HepG2 (cell line): ENCODE measurements around the gene ANTXR1. TPM values are rescaled to one million over a fixed set of nuclear protein-coding genes. Genes with fewer than 3 reads are reported as not detected.

Source experiments
- BRD4 ChIP-seq: sonication (generic); formaldehyde crosslinking; IDR thresholded peaks from 2 replicates; pipeline ENCODE4 v1.4.0; 2020; ENCODE audit warnings: missing genetic modification reagents
- CHD2 ChIP-seq: IDR thresholded peaks from 2 replicates; pipeline ENCODE4 v1.6.1; 2011; ENCODE audit warnings: low read depth, low read length, improper control_type of control experiment
- ELF3 ChIP-seq: IDR thresholded peaks from 2 replicates; pipeline ENCODE4 v1.6.1; 2016; ENCODE audit warnings: missing genetic modification reagents, missing compliant biosample characterization
- RERE ChIP-seq: IDR thresholded peaks from 2 replicates; pipeline ENCODE4 v1.6.1; 2016; ENCODE audit warnings: low read depth, missing genetic modification reagents, missing compliant biosample characterization
- ZNF124 ChIP-seq: sonication (generic); formaldehyde crosslinking; IDR thresholded peaks from 2 replicates; pipeline ENCODE4 v1.4.0; 2020; ENCODE audit warnings: missing genetic modification reagents
- ZNF292 ChIP-seq: sonication (generic); formaldehyde crosslinking; IDR thresholded peaks from 2 replicates; pipeline ENCODE4 v1.8.1; 2022; ENCODE audit warnings: mild to moderate bottlenecking, low read depth, missing genetic modification reagents, borderline replicate concordance
- ZNF441 ChIP-seq: sonication (generic); formaldehyde crosslinking; IDR thresholded peaks from 2 replicates; pipeline ENCODE4 v1.7.0; 2021; ENCODE audit warnings: missing genetic modification reagents, borderline replicate concordance
- ZNF564 ChIP-seq: sonication (generic); formaldehyde crosslinking; IDR thresholded peaks from 2 replicates; pipeline ENCODE4 v1.8.1; 2023; ENCODE audit warnings: mild to moderate bottlenecking, missing genetic modification reagents
- ZNF850 ChIP-seq: sonication (generic); formaldehyde crosslinking; conservative IDR thresholded peaks from 2 replicates; pipeline ENCODE4 v1.9.0; 2021; ENCODE audit warnings: mild to moderate bottlenecking, missing genetic modification reagents
- ZSCAN31 ChIP-seq: sonication (generic); formaldehyde crosslinking; IDR thresholded peaks from 2 replicates; pipeline ENCODE4 v1.5.0; 2020; ENCODE audit warnings: low read depth, mild to moderate bottlenecking, missing genetic modification reagents
- polyA plus RNA-seq, 8 experiments: library from polyadenylated mRNA; depleted of rRNA in 3 of 8; stranded (reverse) in 7 of 8; unstranded in 1 of 8; fragments of >200 nt; fragmentation: Illumina TruSeq in 4 of 8; extraction: Trizol in 4 of 8; gene quantifications; 2 replicates each; pipeline versions ENCODE4 v1.2.1 to v1.2.3, GENCODE V29; 2011 to 2016; ENCODE audit warnings: low read depth in 4 of 8, missing spikeins in 1 of 8, mixed read lengths in 1 of 8; ENCODE audit not compliant: insufficient read depth in 1 of 8
- total RNA-seq, 5 experiments: library from RNA; depleted of rRNA; stranded (reverse); fragments of >200 nt; fragmentation: Illumina TruSeq; extraction: Trizol; gene quantifications; 2 replicates each; pipeline ENCODE4 v1.2.3, GENCODE V29; 2016; ENCODE audit warnings: low read depth in 1 of 5
- TF ChIP-seq, protein P1 (sequence below): sonication (generic); formaldehyde crosslinking; IDR thresholded peaks from 2 replicates; pipeline ENCODE4 v1.8.0; 2022; ENCODE audit warnings: mild to moderate bottlenecking, missing genetic modification reagents, moderate library complexity
- TF ChIP-seq, protein P2 (sequence below): sonication (generic); formaldehyde crosslinking; IDR thresholded peaks from 2 replicates; pipeline ENCODE4 v1.4.0; 2020; ENCODE audit warnings: mild to moderate bottlenecking, missing genetic modification reagents
- TF ChIP-seq, protein P3 (sequence below): IDR thresholded peaks from 2 replicates; pipeline ENCODE4 v1.6.1; 2018; ENCODE audit warnings: missing genetic modification reagents, mild to moderate bottlenecking, missing compliant biosample characterization

The ANTXR1 gene
- total and polyA plus RNA-seq, 2 of the 13 experiments (the other 11 are each of a cell fraction or from before 2014, with no cell fraction given) = 4.5 to 12.7 TPM

GRCh38 chr2:69272803-69273471, 260.0 kb downstream of the ANTXR1 start (continued):
- TF ChIP-seq ZNF292 (CRISPR knock-in tag) (peak; percentile 74; the same call in 1 of the 2 replicates), ELF3 (CRISPR knock-in tag) (peak; percentile 78), CHD2 (0 out of 2 replicates have a peak, but pooled peaks have one; percentile 29), BRD4 (no peak), ZNF124 (CRISPR knock-in tag) (0 out of 2 replicates have a peak, but pooled peaks have one; percentile 55), ZNF564 (CRISPR knock-in tag) (no peak), ZSCAN31 (0 out of 2 replicates have a peak, but pooled peaks have one; percentile 38), ZNF850 (CRISPR knock-in tag) (no peak), ZNF441 (CRISPR knock-in tag) (0 out of 2 replicates have a peak, but pooled peaks have one; percentile 58), RERE (CRISPR knock-in tag) (no peak)
- TF ChIP-seq, protein P1, sequence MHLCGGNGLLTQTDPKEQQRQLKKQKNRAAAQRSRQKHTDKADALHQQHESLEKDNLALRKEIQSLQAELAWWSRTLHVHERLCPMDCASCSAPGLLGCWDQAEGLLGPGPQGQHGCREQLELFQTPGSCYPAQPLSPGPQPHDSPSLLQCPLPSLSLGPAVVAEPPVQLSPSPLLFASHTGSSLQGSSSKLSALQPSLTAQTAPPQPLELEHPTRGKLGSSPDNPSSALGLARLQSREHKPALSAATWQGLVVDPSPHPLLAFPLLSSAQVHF (CRISPR knock-in tag) = no peak
- TF ChIP-seq, protein P2, sequence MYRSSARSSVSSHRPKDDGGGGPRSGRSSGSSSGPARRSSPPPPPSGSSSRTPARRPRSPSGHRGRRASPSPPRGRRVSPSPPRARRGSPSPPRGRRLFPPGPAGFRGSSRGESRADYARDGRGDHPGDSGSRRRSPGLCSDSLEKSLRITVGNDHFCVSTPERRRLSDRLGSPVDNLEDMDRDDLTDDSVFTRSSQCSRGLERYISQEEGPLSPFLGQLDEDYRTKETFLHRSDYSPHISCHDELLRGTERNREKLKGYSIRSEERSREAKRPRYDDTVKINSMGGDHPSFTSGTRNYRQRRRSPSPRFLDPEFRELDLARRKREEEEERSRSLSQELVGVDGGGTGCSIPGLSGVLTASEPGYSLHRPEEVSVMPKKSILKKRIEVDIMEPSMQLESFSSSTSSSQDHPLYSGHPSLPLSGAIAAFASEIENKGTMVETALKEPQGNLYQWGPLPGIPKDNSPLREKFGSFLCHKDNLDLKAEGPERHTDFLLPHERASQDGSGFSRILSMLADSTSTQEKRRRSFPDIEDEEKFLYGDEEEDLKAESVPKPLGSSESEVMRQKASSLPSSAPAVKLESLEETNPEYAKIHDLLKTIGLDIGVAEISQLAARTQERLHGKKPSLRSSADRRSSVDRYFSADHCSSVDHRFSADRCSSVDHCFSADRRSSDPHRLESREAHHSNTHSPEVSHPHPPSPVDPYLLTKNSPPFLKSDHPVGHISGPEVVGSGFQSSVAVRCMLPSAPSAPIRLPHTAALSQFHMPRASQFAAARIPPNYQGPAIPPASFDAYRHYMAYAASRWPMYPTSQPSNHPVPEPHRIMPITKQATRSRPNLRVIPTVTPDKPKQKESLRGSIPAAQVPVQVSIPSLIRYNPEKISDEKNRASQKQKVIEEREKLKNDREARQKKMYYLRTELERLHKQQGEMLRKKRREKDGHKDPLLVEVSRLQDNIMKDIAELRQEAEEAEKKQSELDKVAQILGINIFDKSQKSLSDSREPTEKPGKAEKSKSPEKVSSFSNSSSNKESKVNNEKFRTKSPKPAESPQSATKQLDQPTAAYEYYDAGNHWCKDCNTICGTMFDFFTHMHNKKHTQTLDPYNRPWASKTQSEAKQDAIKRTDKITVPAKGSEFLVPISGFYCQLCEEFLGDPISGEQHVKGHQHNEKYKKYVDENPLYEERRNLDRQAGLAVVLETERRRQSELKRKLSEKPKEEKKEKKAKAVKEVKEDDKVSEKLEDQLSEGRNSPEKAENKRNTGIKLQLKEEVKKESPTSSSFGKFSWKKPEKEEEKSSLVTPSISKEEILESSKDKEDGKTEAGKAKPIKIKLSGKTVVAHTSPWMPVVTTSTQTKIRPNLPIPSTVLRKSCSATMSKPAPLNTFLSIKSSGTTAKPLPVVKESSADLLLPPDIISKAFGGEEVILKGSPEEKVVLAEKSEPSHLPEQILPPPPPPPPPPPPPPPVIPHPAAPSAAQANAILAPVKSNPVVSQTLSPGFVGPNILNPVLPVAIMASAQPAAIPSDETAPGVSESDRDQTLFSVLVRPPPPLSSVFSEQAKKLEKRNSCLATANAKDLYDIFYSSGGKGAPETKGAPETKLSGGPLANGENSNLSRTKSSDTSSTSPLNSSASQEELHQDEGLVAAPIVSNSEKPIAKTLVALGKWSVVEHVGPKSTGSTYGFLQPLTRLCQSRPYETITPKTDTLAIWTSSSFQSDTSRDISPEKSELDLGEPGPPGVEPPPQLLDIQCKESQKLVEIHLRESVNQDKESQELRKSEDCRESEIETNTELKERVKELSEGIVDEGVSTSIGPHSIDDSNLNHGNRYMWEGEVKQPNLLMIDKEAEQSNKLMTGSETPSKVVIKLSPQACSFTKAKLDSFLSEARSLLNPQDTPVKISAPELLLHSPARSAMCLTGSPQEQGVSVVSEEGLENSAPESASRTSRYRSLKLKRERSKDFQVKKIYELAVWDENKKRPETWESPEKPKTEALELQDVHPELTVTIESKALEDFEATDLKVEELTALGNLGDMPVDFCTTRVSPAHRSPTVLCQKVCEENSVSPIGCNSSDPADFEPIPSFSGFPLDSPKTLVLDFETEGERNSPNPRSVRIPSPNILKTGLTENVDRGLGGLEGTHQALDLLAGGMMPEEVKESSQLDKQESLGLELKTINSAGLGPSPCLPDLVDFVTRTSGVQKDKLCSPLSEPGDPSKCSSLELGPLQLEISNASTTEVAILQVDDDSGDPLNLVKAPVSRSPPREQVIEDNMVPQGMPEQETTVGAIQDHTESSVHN (CRISPR knock-in tag) = no peak
- TF ChIP-seq, protein P3, sequence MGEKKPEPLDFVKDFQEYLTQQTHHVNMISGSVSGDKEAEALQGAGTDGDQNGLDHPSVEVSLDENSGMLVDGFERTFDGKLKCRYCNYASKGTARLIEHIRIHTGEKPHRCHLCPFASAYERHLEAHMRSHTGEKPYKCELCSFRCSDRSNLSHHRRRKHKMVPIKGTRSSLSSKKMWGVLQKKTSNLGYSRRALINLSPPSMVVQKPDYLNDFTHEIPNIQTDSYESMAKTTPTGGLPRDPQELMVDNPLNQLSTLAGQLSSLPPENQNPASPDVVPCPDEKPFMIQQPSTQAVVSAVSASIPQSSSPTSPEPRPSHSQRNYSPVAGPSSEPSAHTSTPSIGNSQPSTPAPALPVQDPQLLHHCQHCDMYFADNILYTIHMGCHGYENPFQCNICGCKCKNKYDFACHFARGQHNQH (CRISPR knock-in tag) = 0 out of 2 replicates have a peak, but pooled peaks have one; percentile 32
